ENCODE measurements around the gene RBFOX1.

Gene RBFOX1

DNA sequence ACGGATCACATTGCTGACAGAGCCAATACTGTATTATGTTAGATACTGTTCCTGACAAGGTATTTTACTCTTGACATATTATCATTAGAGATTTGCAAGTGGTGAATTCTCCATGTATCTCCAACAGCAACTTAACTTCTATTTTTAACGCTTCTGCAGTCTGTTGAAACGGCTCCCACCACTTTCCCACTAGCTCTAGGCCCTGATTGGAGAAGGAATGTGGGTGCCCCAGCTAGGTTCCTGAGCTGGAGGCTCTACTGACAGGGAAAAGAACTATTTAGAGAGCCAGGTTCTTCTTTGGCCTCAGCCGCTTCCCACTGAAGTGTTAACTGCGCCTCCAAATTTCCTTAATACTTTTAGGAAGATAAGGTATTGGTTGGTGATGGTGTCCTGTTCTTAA lies 191.8 kb downstream of the RBFOX1 start:
- TF ChIP-seq Cebpa-rat (IDR thresholded peaks at IDR 0.05), result no peak
- H4K20me1 ChIP-seq, result no peaks in the 10 kb centered on the region
- no peaks in the 10 kb centered on the region for H3K4me1 ChIP-seq
- no peaks in the 10 kb centered on the region for H3K9me3 ChIP-seq
- no peak overlapping the region for H3K4me2 ChIP-seq
- no peak overlapping the region for H3K4me3 ChIP-seq
- no peaks in the 10 kb centered on the region for H3K27me3 ChIP-seq
- H3K36me3 ChIP-seq, result no peaks in the 10 kb centered on the region
- no peak overlapping the region for H3K9ac ChIP-seq
- H3K27ac ChIP-seq, result no peak overlapping the region

DNA sequence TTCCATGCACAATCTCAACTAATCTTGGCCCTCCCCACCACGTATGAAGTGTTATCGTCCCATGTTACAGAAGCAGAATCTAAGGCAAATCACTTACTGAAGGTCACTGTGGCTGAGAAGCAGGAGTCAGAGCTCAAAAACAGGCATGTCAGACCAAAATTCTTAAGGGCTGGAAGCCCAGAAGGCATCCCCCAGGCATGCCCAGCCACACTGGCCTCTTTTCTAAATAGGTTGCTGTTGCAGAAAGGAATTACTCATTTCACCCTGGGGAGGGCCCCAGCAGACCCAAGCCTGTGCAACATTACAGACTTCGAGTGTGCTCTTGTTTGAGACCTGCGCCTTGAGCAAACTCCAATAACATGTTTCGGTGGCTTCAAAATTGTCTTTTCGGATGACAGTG lies 194.1 kb downstream of the RBFOX1 start:
- no peaks in the 10 kb centered on the region for H3K36me3 ChIP-seq
- H3K4me3 ChIP-seq, result no peak overlapping the region
- H3K27ac ChIP-seq, result no peak overlapping the region
- no peaks in the 10 kb centered on the region for H3K4me1 ChIP-seq
- TF ChIP-seq Cebpa-rat (IDR thresholded peaks at IDR 0.05), result no peak
- H3K4me2 ChIP-seq, result no peak overlapping the region
- no peaks in the 10 kb centered on the region for H3K9me3 ChIP-seq
- no peaks in the 10 kb centered on the region for H3K27me3 ChIP-seq
- H3K9ac ChIP-seq, result no peak overlapping the region
- no peaks in the 10 kb centered on the region for H4K20me1 ChIP-seq

DNA sequence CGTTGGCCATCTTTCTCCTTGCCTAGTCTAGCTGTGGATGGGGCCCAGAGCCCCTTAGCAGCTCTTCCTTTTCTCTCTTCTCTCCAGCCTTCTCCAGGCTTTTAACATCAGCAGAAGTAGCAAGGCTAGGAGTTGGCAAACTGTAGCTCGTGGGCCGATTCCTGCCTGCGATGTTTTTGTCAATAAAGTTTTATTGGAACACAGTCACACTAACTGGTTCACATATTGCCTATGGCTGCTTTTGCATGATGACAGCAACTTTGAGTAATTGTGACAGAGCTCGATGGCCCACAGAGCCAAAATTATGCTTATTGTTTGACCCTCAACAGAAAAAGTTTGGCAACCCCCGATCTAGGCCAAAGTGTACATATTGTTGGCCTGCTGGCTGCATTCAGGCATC lies 199.9 kb downstream of the RBFOX1 start:
- H3K4me2 ChIP-seq, result no peak overlapping the region
- H4K20me1 ChIP-seq, result no peaks in the 10 kb centered on the region

DNA sequence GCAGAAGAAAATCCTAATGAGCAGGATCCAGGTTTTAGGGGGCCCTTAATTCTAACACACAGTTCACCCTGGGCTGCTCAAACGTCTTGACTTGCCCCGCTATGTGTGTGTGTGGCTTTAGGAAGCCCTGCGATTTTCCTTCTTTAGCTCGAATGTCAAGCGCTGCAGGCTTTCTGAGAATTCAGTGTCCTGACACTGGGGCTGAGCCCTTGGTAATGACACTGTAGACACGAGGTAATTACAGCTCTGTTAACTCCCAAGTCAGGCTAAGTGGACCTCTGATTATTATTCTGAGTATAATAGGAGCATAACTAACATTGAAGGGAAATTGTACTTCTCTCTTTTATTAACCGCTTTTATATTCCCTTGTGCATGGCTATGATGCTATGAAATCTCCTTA lies 202.1 kb downstream of the RBFOX1 start:
- H3K9me3 ChIP-seq, result no peaks in the 10 kb centered on the region
- TF ChIP-seq Cebpa-rat (IDR thresholded peaks at IDR 0.05), result no peak
- no peaks in the 10 kb centered on the region for H4K20me1 ChIP-seq
- H3K27me3 ChIP-seq, result no peaks in the 10 kb centered on the region
- no peaks in the 10 kb centered on the region for H3K4me1 ChIP-seq
- no peak overlapping the region for H3K9ac ChIP-seq
- no peaks in the 10 kb centered on the region for H3K36me3 ChIP-seq
- H3K27ac ChIP-seq, result no peak overlapping the region
- H3K4me3 ChIP-seq, result no peak overlapping the region
- H3K4me2 ChIP-seq, result no peak overlapping the region

More for the DNA sequence above, 199.9 kb downstream of the RBFOX1 start:
- no peak overlapping the region for H3K4me3 ChIP-seq
- no peak overlapping the region for H3K9ac ChIP-seq
- H3K27me3 ChIP-seq, result no peaks in the 10 kb centered on the region
- H3K27ac ChIP-seq, result no peak overlapping the region
- no peaks in the 10 kb centered on the region for H3K36me3 ChIP-seq
- H3K4me1 ChIP-seq, result no peaks in the 10 kb centered on the region
- no peaks in the 10 kb centered on the region for H3K9me3 ChIP-seq
- TF ChIP-seq Cebpa-rat (IDR thresholded peaks at IDR 0.05), result no peak

DNA sequence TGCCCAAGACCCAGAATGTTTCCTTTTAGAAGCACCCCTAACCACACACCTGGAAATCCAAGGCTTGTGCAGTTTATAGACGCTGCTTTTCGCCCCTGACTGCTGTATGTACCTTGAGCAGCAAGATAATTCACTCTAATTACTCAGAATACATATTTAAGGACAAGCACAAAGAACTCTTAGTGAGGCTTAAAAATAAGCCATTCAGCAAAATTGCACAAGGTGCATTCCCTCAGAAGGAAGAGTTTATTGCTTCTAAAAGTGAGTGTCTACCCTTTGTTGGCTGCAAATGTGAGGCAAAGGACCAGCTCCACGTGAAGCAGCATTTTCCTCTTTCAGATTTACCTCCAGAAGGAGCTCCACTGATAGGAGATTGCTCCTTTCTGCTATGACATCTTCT lies 208.4 kb downstream of the RBFOX1 start:
- no peak for TF ChIP-seq Cebpa-rat (IDR thresholded peaks at IDR 0.05)

DNA sequence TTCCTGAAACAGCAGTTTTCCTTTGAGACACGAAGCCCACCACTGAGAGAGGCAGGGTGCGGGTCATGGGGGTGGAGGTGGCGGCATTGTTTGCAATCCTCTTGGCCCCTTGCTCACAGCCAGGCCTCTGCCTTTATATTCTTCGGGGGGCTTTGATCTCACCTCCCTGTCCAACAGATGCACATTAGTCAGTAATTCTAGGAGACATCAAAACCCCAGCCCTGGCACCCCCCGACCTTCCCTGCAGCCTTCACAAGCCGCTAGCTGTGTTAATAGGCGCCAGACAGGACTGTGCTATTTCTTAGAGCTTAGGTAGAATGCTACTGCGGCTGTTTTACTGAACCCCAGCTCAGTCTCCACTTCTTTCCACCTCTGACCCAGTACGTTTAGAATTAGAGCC lies 212.6 kb downstream of the RBFOX1 start:
- TF ChIP-seq Cebpa-rat (IDR thresholded peaks at IDR 0.05), result no peak
- no peak overlapping the region for H3K4me2 ChIP-seq
- no peaks in the 10 kb centered on the region for H3K9me3 ChIP-seq
- H3K27me3 ChIP-seq, result no peaks in the 10 kb centered on the region
- H3K36me3 ChIP-seq, result no peaks in the 10 kb centered on the region
- H3K4me1 ChIP-seq, result no peaks in the 10 kb centered on the region
- H3K27ac ChIP-seq, result no peak overlapping the region
- H4K20me1 ChIP-seq, result no peaks in the 10 kb centered on the region
- H3K4me3 ChIP-seq, result no peak overlapping the region
- no peak overlapping the region for H3K9ac ChIP-seq

More for the DNA sequence above, 208.4 kb downstream of the RBFOX1 start:
- no peak overlapping the region for H3K4me3 ChIP-seq
- H3K36me3 ChIP-seq, result no peaks in the 10 kb centered on the region
- no peaks in the 10 kb centered on the region for H4K20me1 ChIP-seq
- no peaks in the 10 kb centered on the region for H3K4me1 ChIP-seq
- no peak overlapping the region for H3K27ac ChIP-seq
- no peaks in the 10 kb centered on the region for H3K9me3 ChIP-seq
- no peak overlapping the region for H3K9ac ChIP-seq
- no peak overlapping the region for H3K4me2 ChIP-seq
- H3K27me3 ChIP-seq, result no peaks in the 10 kb centered on the region

DNA sequence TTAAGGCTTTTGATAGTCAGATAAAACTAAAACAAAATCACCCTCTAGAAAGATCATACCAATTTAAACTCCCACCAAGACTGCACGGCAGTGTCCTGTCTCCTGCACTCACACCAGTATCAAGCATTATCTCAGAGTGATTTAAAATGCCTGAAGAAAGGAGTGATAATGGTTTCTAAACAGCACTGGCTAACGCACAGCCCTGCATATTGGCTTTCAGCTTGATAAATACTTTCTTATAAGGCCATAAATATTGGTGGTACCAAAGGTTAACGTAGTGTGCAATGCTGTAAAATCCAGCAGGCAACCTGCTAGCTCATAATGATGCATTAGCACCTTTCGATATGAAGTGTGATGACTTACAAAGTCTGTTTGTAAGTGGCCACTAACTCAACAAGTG lies 214.3 kb downstream of the RBFOX1 start:
- Histone ChIP-seq H3K4me1 (no peaks in the 10 kb centered on the region), H3K36me3 (no peaks in the 10 kb centered on the region), H3K9me3 (no peaks in the 10 kb centered on the region), H3K4me3 (no peak overlapping the region), H3K9ac (no peak overlapping the region), H3K27me3 (no peaks in the 10 kb centered on the region), H4K20me1 (no peaks in the 10 kb centered on the region), H3K27ac (no peak overlapping the region), H3K4me2 (no peak overlapping the region)
- no peak for TF ChIP-seq Cebpa-rat (IDR thresholded peaks at IDR 0.05)

DNA sequence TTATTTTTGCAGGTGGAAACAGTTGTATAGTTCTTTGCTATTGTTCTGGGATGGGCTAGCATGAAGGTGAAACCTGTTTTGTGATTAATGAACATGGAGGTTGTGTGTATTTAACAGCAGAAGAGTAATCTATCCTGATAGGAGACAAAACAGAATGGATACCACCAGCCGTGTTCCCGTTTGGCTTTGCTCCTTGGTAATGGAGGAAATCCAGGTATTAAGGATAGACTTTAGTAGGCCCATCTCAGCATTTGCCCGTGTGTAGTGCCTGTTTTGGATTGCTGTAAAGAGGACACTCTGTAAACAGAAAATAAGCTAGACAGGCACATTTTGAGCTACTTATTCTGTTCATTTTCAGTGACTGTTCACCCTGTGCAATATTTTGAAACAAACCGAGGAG lies 215.1 kb downstream of the RBFOX1 start:
- Histone ChIP-seq H3K4me1 (no peaks in the 10 kb centered on the region), H3K27ac (no peak overlapping the region), H3K27me3 (no peaks in the 10 kb centered on the region), H3K36me3 (no peaks in the 10 kb centered on the region), H3K9me3 (no peaks in the 10 kb centered on the region), H3K4me3 (no peak overlapping the region), H3K4me2 (no peak overlapping the region), H4K20me1 (no peaks in the 10 kb centered on the region), H3K9ac (no peak overlapping the region)
- no peak for TF ChIP-seq Cebpa-rat (IDR thresholded peaks at IDR 0.05)

DNA sequence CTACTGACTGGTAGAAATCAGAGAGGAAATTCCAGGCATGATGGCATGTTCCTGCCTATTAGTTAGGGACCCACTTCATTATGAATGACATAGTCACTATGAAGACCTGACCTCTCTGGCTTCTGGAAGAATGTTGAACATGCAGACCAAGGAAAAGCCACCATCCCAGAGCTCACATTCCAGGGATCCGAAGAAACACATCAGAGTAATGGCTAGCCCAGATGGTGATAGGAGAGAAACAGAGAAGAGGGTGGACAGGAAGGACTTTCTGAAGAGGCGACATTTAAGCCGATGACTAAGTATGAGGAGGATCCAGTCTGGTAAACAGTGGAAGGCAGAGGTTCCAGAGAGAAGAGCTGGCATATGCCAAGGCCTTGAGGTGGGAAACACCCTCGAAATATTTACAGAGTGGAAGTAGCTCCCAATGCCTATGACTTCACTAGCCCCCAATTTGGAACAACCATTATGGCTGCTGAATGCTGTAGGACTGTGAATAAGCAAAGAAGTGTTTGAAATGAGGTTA lies 216.2 kb downstream of the RBFOX1 start:
- Histone ChIP-seq H3K4me1 (no peaks in the 10 kb centered on the region), H3K4me3 (no peak overlapping the region), H3K27ac (no peak overlapping the region), H3K9ac (no peak overlapping the region), H4K20me1 (no peaks in the 10 kb centered on the region), H3K4me2 (no peak overlapping the region), H3K36me3 (no peaks in the 10 kb centered on the region), H3K27me3 (no peaks in the 10 kb centered on the region), H3K9me3 (no peaks in the 10 kb centered on the region)
- TF ChIP-seq Cebpa-rat (IDR thresholded peaks at IDR 0.05), result no peak

DNA sequence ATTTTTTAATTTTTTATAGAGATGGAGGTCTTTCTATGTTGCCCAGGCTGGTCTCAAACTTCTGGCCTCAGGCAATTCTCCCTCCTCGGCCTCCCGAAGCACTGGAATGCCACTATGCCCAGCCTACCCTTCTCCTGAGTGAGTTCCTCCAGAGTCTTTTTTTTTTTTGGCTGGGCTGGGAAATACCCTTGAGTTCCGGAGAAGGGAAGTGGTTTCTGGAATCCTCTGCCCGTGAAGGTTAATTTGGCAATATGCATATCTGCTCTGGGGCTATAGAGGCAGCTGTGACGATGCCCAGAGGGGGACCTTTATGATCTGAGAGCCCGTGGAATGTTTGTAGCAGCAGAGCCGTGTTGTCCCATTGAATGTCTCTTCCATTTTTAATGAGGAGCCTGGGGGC lies 217.5 kb downstream of the RBFOX1 start:
- no peak overlapping the region for H3K27ac ChIP-seq
- no peaks in the 10 kb centered on the region for H4K20me1 ChIP-seq
- no peak overlapping the region for H3K4me3 ChIP-seq
- no peak overlapping the region for H3K9ac ChIP-seq
- H3K4me2 ChIP-seq, result no peak overlapping the region
- no peak for TF ChIP-seq Cebpa-rat (IDR thresholded peaks at IDR 0.05)
- no peaks in the 10 kb centered on the region for H3K9me3 ChIP-seq
- no peaks in the 10 kb centered on the region for H3K27me3 ChIP-seq
- no peaks in the 10 kb centered on the region for H3K4me1 ChIP-seq
- H3K36me3 ChIP-seq, result no peaks in the 10 kb centered on the region

DNA sequence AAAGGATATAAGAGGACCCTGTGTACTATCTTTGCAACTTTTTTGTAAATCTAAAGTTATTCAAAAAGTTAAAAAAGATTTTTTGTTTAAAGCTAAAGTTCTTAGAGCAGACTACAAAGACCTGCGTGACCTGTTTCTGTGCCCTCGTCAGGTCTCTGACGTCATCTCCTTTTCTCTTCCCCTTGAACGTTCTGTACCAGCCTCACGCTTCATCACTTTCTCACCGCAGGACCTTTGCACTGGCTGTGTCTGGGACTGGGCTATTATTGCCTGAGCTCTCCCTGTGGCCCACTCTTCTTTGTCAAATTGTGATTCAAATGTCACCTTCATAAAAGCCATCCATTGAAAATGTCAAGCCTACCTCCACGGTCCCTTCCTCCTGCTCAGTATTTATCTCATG lies 222.8 kb downstream of the RBFOX1 start:
- H3K4me3 ChIP-seq, result no peak overlapping the region
- H3K4me2 ChIP-seq, result no peak overlapping the region
- no peaks in the 10 kb centered on the region for H4K20me1 ChIP-seq
- no peak for TF ChIP-seq Cebpa-rat (IDR thresholded peaks at IDR 0.05)
- H3K36me3 ChIP-seq, result no peaks in the 10 kb centered on the region
- H3K9ac ChIP-seq, result no peak overlapping the region
- no peak overlapping the region for H3K27ac ChIP-seq
- H3K9me3 ChIP-seq, result no peaks in the 10 kb centered on the region
- H3K4me1 ChIP-seq, result no peaks in the 10 kb centered on the region
- no peaks in the 10 kb centered on the region for H3K27me3 ChIP-seq
